ENCODE measurements around the gene C6orf89.

DNA sequence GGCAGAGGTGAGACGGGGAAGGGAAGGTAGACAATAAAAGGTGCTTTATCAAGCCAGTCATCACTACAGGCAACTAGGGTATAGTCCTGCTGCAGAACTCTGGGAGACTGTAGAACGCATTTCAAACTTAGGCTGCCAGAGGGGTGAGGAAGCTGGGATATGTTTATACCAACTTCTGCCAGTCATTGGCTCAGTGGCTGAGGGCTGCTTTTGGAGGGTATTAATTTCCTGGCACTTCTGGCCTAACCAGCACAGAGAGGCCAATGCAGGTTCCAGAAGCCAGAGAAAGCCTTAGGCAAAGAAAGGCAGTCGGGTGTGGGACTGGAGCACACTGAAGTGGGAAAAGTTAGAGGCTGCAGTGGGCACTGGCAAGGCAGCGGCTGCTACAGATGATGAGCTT lies 42.6 kb upstream of the C6orf89 start:
- no peak for TF ChIP-seq CREB1 (CRISPR knock-in tag; IDR thresholded peaks at IDR 0.05)
- TF ChIP-seq, protein P1, sequence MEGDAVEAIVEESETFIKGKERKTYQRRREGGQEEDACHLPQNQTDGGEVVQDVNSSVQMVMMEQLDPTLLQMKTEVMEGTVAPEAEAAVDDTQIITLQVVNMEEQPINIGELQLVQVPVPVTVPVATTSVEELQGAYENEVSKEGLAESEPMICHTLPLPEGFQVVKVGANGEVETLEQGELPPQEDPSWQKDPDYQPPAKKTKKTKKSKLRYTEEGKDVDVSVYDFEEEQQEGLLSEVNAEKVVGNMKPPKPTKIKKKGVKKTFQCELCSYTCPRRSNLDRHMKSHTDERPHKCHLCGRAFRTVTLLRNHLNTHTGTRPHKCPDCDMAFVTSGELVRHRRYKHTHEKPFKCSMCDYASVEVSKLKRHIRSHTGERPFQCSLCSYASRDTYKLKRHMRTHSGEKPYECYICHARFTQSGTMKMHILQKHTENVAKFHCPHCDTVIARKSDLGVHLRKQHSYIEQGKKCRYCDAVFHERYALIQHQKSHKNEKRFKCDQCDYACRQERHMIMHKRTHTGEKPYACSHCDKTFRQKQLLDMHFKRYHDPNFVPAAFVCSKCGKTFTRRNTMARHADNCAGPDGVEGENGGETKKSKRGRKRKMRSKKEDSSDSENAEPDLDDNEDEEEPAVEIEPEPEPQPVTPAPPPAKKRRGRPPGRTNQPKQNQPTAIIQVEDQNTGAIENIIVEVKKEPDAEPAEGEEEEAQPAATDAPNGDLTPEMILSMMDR (IDR thresholded peaks at IDR 0.05), result no peak

Measured in WTC11 (cell line).